Brain microvascular endothelial cell (primary cell): ENCODE data around the gene KMT2C.

ENCODE experiments used
- DNase-seq: peaks from one replicate; pipeline ENCODE4 v3.0.0-alpha.2; 2020
- H3K27ac ChIP-seq: fragments of 250-450 bp; sonication (Bioruptor Pico); 2 replicates; pipeline ENCODE4 v1.5.1; 2020; ENCODE audit warnings: mild to moderate bottlenecking, moderate library complexity
- H3K27me3 ChIP-seq: fragments of 250-450 bp; sonication (Bioruptor Pico); replicated peaks from 2 replicates; pipeline ENCODE4 v1.5.1; 2020; ENCODE audit warnings: mild to moderate bottlenecking
- H3K36me3 ChIP-seq: fragments of 250-450 bp; sonication (Bioruptor Pico); replicated peaks from 2 replicates; pipeline ENCODE4 v1.5.1; 2020; ENCODE audit warnings: mild to moderate bottlenecking
- H3K4me3 ChIP-seq: 2 replicates; pipeline ENCODE4 v1.5.1; 2011; ENCODE audit warnings: low read depth, mild to moderate bottlenecking, control low read depth, low read length, moderate library complexity
- CTCF ChIP-seq: IDR thresholded peaks from 2 replicates; pipeline ENCODE4 v1.5.1; 2011; ENCODE audit warnings: low read depth, mild to moderate bottlenecking, moderate library complexity, low read length, control low read depth, inconsistent platforms; ENCODE audit errors: missing control alignments
- in situ Hi-C: cut with HindIII; loops from 2 replicates; pipeline ENCODE4 v1.10.0; 2017; ENCODE audit warnings: low sequenced_read_pairs, low pct_ligation_motif_present

KMT2C gene

DNA sequence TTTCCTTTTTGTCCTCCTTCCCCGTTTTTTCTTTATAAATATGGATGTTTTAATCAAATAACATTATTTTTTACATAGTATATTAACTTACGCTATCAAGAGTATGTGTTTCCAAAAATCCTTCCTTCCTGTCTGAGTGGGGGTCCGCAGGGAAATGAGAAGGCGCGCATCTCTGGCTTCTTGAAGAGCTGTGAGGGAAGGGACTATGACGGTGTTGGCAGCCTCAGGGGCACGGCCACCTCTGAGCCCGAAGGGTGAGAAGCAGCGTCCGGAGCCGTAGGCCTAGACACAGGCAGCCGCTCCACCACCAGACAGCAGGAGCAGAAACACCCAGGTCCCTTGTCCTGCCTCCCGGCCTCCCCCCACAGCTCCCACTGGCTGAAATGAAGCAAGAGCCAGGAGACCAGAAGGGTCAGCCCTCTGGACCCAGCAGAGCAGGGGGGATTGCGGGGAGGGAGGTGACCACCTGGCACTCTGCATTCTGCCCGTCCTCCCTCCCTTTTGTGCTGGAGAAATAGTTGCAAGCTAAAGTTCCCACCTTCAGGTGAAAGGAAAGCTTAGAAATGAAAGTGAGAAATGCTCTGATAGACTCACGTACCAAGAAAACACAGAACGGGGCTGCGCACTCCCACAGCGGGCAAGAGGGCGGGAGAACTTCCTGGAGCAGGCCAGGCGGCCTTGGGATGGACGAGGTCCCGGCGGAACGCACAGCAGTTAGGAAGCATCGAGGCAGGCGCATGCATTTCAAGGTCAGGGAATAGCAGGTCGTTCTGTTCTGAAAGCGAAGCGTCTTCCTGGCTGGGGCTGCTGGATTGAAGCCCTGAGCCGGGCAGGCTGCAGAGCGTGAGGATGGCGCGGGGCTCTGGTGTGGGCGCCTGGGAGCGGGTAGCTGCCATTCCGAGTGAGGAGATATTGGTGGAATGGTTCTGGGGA, 304.9 kb downstream of the KMT2C start:
- in situ Hi-C loops = no loop called here
- Histone ChIP-seq H3K27ac (no peak overlapping the region), H3K4me3 (no peak overlapping the region), H3K27me3 (no peaks in the 10 kb centered on the region), H3K36me3 (peaks cover 32% of the 10 kb centered on the region)
- TF ChIP-seq CTCF = no peak
- no peak for DNase-seq

DNA sequence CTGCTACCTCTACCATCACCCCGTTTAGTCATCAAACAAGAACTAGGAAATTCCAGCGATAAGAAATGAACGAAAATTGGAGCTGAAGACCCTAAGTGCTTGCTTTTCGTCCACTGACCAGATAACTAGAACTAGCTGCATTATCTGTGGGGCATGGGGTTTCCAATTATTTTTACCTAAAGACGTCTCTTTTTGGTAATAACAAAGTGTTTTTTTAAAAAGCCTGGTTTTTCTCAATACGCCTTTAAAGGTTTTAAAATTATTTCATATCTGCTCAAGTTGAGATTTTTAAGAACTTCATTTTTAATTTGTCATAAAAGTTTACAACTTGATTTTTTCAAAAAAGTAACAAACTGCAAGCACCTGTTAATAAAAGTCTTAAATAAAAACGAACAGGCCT, 306.1 kb downstream of the KMT2C start:
- Histone ChIP-seq H3K4me3 (no peak overlapping the region), H3K36me3 (peaks cover 33% of the 10 kb centered on the region)

DNA sequence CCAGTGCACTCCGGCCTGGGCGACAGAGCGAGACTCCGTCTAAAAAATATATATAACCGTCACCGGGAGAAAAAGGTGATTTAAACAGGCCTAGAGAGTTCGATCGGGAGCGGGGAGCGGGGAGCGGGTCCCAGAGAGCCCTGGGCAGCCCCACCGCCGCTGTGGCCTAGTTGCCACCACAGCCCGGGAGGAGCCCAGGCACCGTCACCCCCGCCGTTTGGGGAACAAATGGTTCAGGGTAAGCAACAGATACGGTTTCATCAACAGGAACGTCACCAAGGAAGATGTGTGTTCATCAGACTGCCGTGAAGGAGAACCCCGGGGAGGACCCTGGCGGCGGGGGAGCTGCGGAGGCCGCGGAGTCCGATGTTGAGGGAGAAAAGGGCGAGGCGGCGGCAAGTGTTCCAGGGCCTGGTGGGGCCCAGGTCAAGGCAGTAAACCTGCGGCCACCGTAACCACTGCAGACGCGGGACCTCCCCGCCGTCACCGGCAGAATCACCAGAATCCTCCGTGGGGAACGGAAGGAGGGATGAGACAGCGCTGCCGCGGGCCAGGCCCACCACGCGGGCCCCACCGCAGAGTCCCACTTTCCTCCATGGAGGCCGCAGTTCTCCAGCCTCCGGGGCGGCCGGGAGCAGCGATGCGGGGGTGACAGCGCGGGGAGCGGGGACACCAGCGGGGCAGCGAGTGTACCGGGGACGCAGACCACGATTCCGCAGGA, 306.9 kb downstream of the KMT2C start:
- no peak for TF ChIP-seq CTCF
- H3K27me3 ChIP-seq = no peaks in the 10 kb centered on the region
- DNase-seq = no peak
- peaks cover 38% of the 10 kb centered on the region for H3K36me3 ChIP-seq
- no peak overlapping the region for H3K4me3 ChIP-seq
- H3K27ac ChIP-seq = no peak overlapping the region
- in situ Hi-C loops = no loop called here

More for the DNA sequence above, 306.1 kb downstream of the KMT2C start:
- Histone ChIP-seq H3K27me3 (no peaks in the 10 kb centered on the region), H3K27ac (no peak overlapping the region)
- no peak for TF ChIP-seq CTCF
- DNase-seq = no peak
- in situ Hi-C loops = no loop called here

- Histone ChIP-seq H3K27me3 (no peaks in the 10 kb centered on the region), H3K27ac (no peak overlapping the region), H3K4me3 (no peak overlapping the region), H3K36me3 (peaks cover 38% of the 10 kb centered on the region)
- TF ChIP-seq CTCF = no peak
- in situ Hi-C loops = no loop called here
- no peak for DNase-seq
These were observed 307.6 kb downstream of the KMT2C start for GRCh38 chr7:152128252-152128651.

DNA sequence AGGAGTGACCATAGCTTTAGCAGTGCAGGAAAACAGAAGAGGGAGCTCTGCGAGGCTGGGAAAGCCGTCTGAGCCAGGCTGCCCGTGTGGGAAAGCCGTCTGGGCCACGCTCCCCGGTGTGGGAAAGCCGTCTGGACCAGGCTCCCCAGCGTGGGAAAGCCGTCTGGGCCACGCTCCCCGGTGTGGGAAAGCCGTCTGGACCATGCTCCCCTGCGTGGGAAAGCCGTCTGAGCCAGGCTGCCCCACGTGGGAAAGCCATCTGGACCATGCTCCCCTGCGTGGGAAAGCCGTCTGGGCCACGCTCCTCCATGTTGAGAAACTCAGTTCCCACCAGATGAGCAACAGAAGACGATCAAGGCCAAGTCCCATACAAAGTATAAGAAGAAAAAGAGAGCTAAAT, 308.6 kb downstream of the KMT2C start:
- TF ChIP-seq CTCF = no peak
- in situ Hi-C loops = no loop called here
- Histone ChIP-seq H3K27ac (no peak overlapping the region), H3K4me3 (no peak overlapping the region), H3K27me3 (no peaks in the 10 kb centered on the region), H3K36me3 (peaks cover 42% of the 10 kb centered on the region)
- no peak for DNase-seq
